K562 (cell line): ENCODE measurements around the gene TSPAN18. TPM values are rescaled to one million over a fixed set of nuclear protein-coding genes. Genes with fewer than 3 reads are reported as not detected.

Source experiments
- ATAC-seq: fragments of 200-7000 bp; cut with Tn5 transposase; 3 replicates; pipeline ENCODE4 v1.9.1; 2020; ENCODE audit warnings: moderate library complexity
- BruUV-seq: library from RNA; stranded (reverse); fragments of 400-500 nt; replicated peaks from 2 replicates; lab custom pipeline; 2021; lab: Mats Ljungman, UMichigan
- CTCF ChIA-PET: fragments of 300-600 bp; formaldehyde crosslinking; extraction: SDS; loops from one replicate; lab custom pipeline; 2021; ENCODE audit warnings: low intra/inter-chr PET ratio; lab: Yijun Ruan, JAX
- POLR2A ChIA-PET: fragments of 300-600, 350-650 bp; sonication (Branson Sonifier 250); formaldehyde crosslinking; extraction: SDS; loops from one replicate; lab custom pipeline; 2021; ENCODE audit warnings: antibody characterized with exemption, inconsistent platforms; lab: Yijun Ruan, JAX
- DNase-seq, 4 experiments: peaks; one replicate each; pipeline versions ENCODE4 v3.0.0 to v3.0.0-alpha.2; 2011 to 2018; ENCODE audit warnings: low spot score in 3 of 4, mixed read lengths in 3 of 4; ENCODE audit errors: extremely low read depth in 1 of 4
- FAIRE-seq: peaks from 2 replicates; lab custom pipeline; 2011; peaks lifted over from hg19 to GRCh38; lab: Jason Lieb, UNC
- H2AFZ ChIP-seq: 2 replicates; pipeline ENCODE4 v1.6.0; 2011; ENCODE audit warnings: low read depth, low read length, control low read depth, inconsistent platforms
- H3K27ac ChIP-seq: fragments of 200-600 bp; 3 replicates; pipeline ENCODE4 v1.8.0; 2011; ENCODE audit warnings: low read depth, mild to moderate bottlenecking, control low read depth, inconsistent platforms, low read length, moderate library complexity, mixed read lengths; ENCODE audit errors: extremely low read depth
- H3K27me3 ChIP-seq, 2 experiments: fragments of 300-600 bp in 1 of 2; 2 replicates in 1 of 2; 3 replicates in 1 of 2; pipeline versions ENCODE4 v1.6.0 to v1.8.0; 2011; ENCODE audit warnings: inconsistent platforms in 2 of 2, low read length in 2 of 2, mild to moderate bottlenecking in 1 of 2, mixed read lengths in 1 of 2, moderate library complexity in 1 of 2; ENCODE audit not compliant: control insufficient read depth in 2 of 2, insufficient read depth in 2 of 2
- H3K36me3 ChIP-seq: fragments of 300-600 bp; 3 replicates; pipeline ENCODE4 v1.8.0; 2011; ENCODE audit warnings: mild to moderate bottlenecking, low read length, inconsistent platforms; ENCODE audit not compliant: control insufficient read depth, insufficient read depth
- H3K4me1 ChIP-seq, 2 experiments: fragments of 200-600 bp in 1 of 2; replicated peaks in 1 of 2; 2 replicates in 1 of 2; 3 replicates in 1 of 2; pipeline versions ENCODE4 v1.5.1 to v1.8.0; 2011; ENCODE audit warnings: inconsistent platforms in 2 of 2, low read length in 2 of 2, mild to moderate bottlenecking in 1 of 2, mixed read lengths in 1 of 2, moderate library complexity in 1 of 2; ENCODE audit not compliant: control insufficient read depth in 2 of 2, insufficient read depth in 2 of 2
- H3K4me2 ChIP-seq: 2 replicates; pipeline ENCODE4 v1.6.1; 2011; ENCODE audit warnings: low read length, control low read depth, inconsistent platforms, mixed read lengths; ENCODE audit not compliant: insufficient read depth
- H3K4me3 ChIP-seq: fragments of 200-600 bp; sonication (generic), shearing (Covaris generic); 2 replicates; pipeline ENCODE4 v1.5.1; 2016; ENCODE audit warnings: control low read depth, inconsistent platforms
- H3K79me2 ChIP-seq: fragments of 200-600 bp; 3 replicates; pipeline ENCODE4 v1.8.0; 2011; ENCODE audit warnings: low read length, inconsistent platforms; ENCODE audit not compliant: control insufficient read depth, insufficient read depth
- H3K9ac ChIP-seq, 2 experiments: 2 replicates each; pipeline versions ENCODE4 v1.6.0 to v1.6.1; 2011; ENCODE audit warnings: low read depth in 2 of 2, low read length in 2 of 2, control low read depth in 1 of 2, inconsistent platforms in 1 of 2, mild to moderate bottlenecking in 1 of 2, mixed read lengths in 1 of 2; ENCODE audit not compliant: insufficient read depth in 1 of 2
- H3K9me1 ChIP-seq: one replicate; pipeline ENCODE4 v1.6.0; 2011; ENCODE audit warnings: inconsistent platforms, mild to moderate bottlenecking, low read length, moderate library complexity; ENCODE audit not compliant: control insufficient read depth, insufficient read depth
- H3K9me3 ChIP-seq: replicated peaks from 2 replicates; pipeline ENCODE4 v1.5.1; 2011; ENCODE audit warnings: low read depth, low read length, inconsistent platforms; ENCODE audit not compliant: control insufficient read depth, insufficient read depth
- H4K20me1 ChIP-seq: replicated peaks from 2 replicates; pipeline ENCODE4 v1.6.1; 2011; ENCODE audit warnings: low read length, inconsistent platforms, mixed read lengths; ENCODE audit not compliant: control insufficient read depth, insufficient read depth
- CXXC5 ChIP-seq: fragments of 250-450 bp; sonication (Bioruptor Pico); IDR thresholded peaks from 2 replicates; pipeline ENCODE4 v1.8.0; 2022; ENCODE audit warnings: inconsistent platforms, mild to moderate bottlenecking, moderate library complexity
- EHMT2 ChIP-seq: fragments of 450-650 bp; IDR thresholded peaks from 2 replicates; pipeline ENCODE4 v1.6.1; 2018; ENCODE audit warnings: antibody characterized with exemption
- ETV1 ChIP-seq: fragments of 450-650 bp; conservative IDR thresholded peaks from 2 replicates; pipeline ENCODE4 v1.6.1; 2016; ENCODE audit warnings: missing genetic modification characterization, control low read depth, low read depth, missing compliant biosample characterization
- HNRNPK ChIP-seq: fragments of 200-400 bp; formaldehyde crosslinking; IDR thresholded peaks from one replicate; pipeline ENCODE4 v1.6.1; 2018; ENCODE audit warnings: mild to moderate bottlenecking, low read depth, low read length; ENCODE audit not compliant: poor library complexity, severe bottlenecking
- HSF4 ChIP-seq: fragments of 250-450 bp; sonication (Bioruptor Pico); IDR thresholded peaks from 2 replicates; pipeline ENCODE4 v2.1.2; 2022; ENCODE audit warnings: mild to moderate bottlenecking, moderate library complexity, borderline replicate concordance
- NBN ChIP-seq: fragments of 450-650 bp; IDR thresholded peaks from 2 replicates; pipeline ENCODE4 v1.6.1; 2016; ENCODE audit warnings: low read depth, mild to moderate bottlenecking
- NCOA2 ChIP-seq, 2 experiments: fragments of 450-650 bp; IDR thresholded peaks; 2 replicates each; pipeline ENCODE4 v1.6.1; 2018; ENCODE audit warnings: mild to moderate bottlenecking in 2 of 2, moderate library complexity in 1 of 2; ENCODE audit not compliant: partially characterized antibody in 2 of 2
- PHF20 ChIP-seq: fragments of 450-650 bp; IDR thresholded peaks from 2 replicates; pipeline ENCODE4 v1.6.1; 2018; ENCODE audit not compliant: partially characterized antibody
- POLR2AphosphoS2 ChIP-seq: IDR thresholded peaks from 2 replicates; pipeline ENCODE4 v1.6.1; 2012; ENCODE audit warnings: low read length, improper control_type of control experiment
- POLR2H ChIP-seq: IDR thresholded peaks from 2 replicates; pipeline ENCODE4 v1.6.1; 2016; ENCODE audit warnings: missing genetic modification characterization, low read depth, mild to moderate bottlenecking, control low read depth, missing compliant biosample characterization, moderate library complexity
- SMARCB1 ChIP-seq: IDR thresholded peaks from 2 replicates; pipeline ENCODE4 v1.6.1; 2011; ENCODE audit warnings: improper control_type of control experiment, low read depth; ENCODE audit not compliant: insufficient read length
- SRSF1 ChIP-seq: fragments of 200-400 bp; formaldehyde crosslinking; IDR thresholded peaks from 2 replicates; pipeline ENCODE4 v1.6.1; 2017; ENCODE audit warnings: mild to moderate bottlenecking, low read depth, low read length, moderate library complexity
- TAF7 ChIP-seq: fragments of 450-650 bp; IDR thresholded peaks from 2 replicates; pipeline ENCODE4 v1.6.1; 2016; ENCODE audit warnings: missing genetic modification characterization, missing compliant biosample characterization
- ZNF143 ChIP-seq: sonication (generic); formaldehyde crosslinking; IDR thresholded peaks from 2 replicates; pipeline ENCODE4 v1.9.0; 2022; ENCODE audit warnings: mild to moderate bottlenecking, missing genetic modification reagents
- ZNF253 ChIP-seq: fragments of 250-450 bp; sonication (Bioruptor Pico); conservative IDR thresholded peaks from 2 replicates; pipeline ENCODE4 v1.6.1; 2021; ENCODE audit warnings: mild to moderate bottlenecking
- ZNF316 ChIP-seq: fragments of 450-650 bp; IDR thresholded peaks from 2 replicates; pipeline ENCODE4 v1.6.1; 2016
- WGBS: fragments of 100-300 bp; shearing (Covaris generic); methylation state at CpG from one replicate; pipeline ENCODE4 v1.1.6; 2016; ENCODE audit warnings: low coverage, mixed read lengths; ENCODE audit not compliant: insufficient coverage; ENCODE audit errors: missing lambda C conversion rate; 5-methylcytosine and 5-hydroxymethylcytosine counted together
- in situ Hi-C: fragments of 300-500 bp; cut with MboI; formaldehyde crosslinking; loops from 4 replicates; pipeline ENCODE4 v1.15.0; 2018; ENCODE audit warnings: inconsistent platforms, mixed read lengths
- intact Hi-C: fragments of 100-400 bp; cut with micrococcal nuclease; formaldehyde crosslinking; loops from 2 replicates; pipeline ENCODE4 v1.14.2; 2022
- polyA plus RNA-seq, 8 experiments: library from polyadenylated mRNA; depleted of rRNA in 4 of 8; stranded (reverse) in 5 of 8; unstranded in 3 of 8; fragments of >200 nt; fragmentation: Nextera tagmentation in 2 of 8; fragmentation: Illumina TruSeq in 1 of 8; extraction: Ambion mirVana in 2 of 8; extraction: Trizol in 1 of 8; gene quantifications; 2 replicates each; pipeline versions ENCODE4 v1.2.1 to v1.2.3, GENCODE V29; 2011 to 2014; ENCODE audit warnings: inconsistent platforms in 1 of 8, missing spikeins in 1 of 8
- total RNA-seq, 7 experiments: library from RNA; depleted of rRNA in 6 of 7; stranded (reverse); fragments of >200 nt in 6 of 7; fragmentation: Illumina TruSeq in 2 of 7; extraction: Trizol in 2 of 7; gene quantifications; 2 replicates each; pipeline versions ENCODE4 v1.2.1 to v1.2.3, GENCODE V29; 2011 to 2021; ENCODE audit warnings: low replicate concordance in 1 of 7
- TF ChIP-seq, protein P1 (sequence below): fragments of 450-650 bp; conservative IDR thresholded peaks from 2 replicates; pipeline ENCODE4 v1.6.1; 2016; ENCODE audit warnings: missing genetic modification characterization, low read depth, mild to moderate bottlenecking, missing compliant biosample characterization, moderate library complexity
- TF ChIP-seq, protein P2 (sequence below): fragments of 250-450 bp; sonication (Bioruptor Pico); IDR thresholded peaks from 2 replicates; pipeline ENCODE4 v1.5.0; 2021
- TF ChIP-seq, protein P3 (sequence below), 2 experiments: fragments of 450-650 bp; IDR thresholded peaks; 2 replicates each; pipeline ENCODE4 v1.6.1; 2018; ENCODE audit warnings: mild to moderate bottlenecking in 2 of 2, low read depth in 1 of 2; ENCODE audit not compliant: partially characterized antibody in 2 of 2

Gene TSPAN18
- total and polyA plus RNA-seq, 9 of the 15 experiments (the other 6 are each of a cell fraction or from before 2014, with no cell fraction given): 0.17 to 0.35 (median 0.22) TPM; not detected in 4

DNA sequence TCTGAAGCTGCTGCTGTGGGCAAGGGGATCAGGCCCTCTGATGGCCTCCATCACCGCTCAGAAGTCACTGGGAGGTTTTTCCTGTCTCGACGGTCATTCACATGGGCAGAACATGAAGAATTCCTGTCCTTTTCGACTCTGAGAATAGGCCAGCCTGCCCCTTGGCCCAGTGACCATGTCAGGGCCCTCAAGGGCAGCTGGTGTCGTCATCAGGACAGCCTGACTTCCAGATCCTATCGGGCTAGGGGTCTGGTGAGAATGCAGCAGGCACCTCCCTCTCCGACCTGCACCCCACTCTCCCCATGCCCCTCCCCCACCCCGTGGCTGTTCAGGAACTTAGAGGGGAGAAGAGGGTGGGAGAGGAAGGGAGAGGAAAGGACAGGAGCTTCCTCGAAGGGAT, 220.4 kb downstream of the TSPAN18 start:
- peaks cover 0 to 22% of the 10 kb centered on the region in 2 experiments; a peak in 2 of 5 replicates for H3K27me3 ChIP-seq
- no peak overlapping the region for H3K27ac ChIP-seq
- DNase-seq (no peak), FAIRE-seq (no peak), ATAC-seq (no peak)
- H3K36me3 ChIP-seq: no peaks in the 10 kb centered on the region
- H3K9me3 ChIP-seq: no peaks in the 10 kb centered on the region
- peaks cover 23% of the 10 kb centered on the region; the same call in 1 of the 2 replicates for H4K20me1 ChIP-seq
- no peaks in the 10 kb centered on the region for H3K79me2 ChIP-seq
- BruUV-seq: no TSS peak
- peaks cover 0 to 22% of the 10 kb centered on the region in 2 experiments; a peak in 3 of 5 replicates for H3K4me1 ChIP-seq
- POLR2A ChIA-PET: no interaction called here
- in situ Hi-C loops (no loop called here), intact Hi-C loops (no loop called here)
- no peak overlapping the region for H3K9ac ChIP-seq
- no peak overlapping the region for H2AFZ ChIP-seq
- H3K9me1 ChIP-seq: no peaks in the 10 kb centered on the region
- no peak overlapping the region for H3K4me2 ChIP-seq
- 3% methylated on average over 7 of the region's 9 CpGs for WGBS
- H3K4me3 ChIP-seq: no peak overlapping the region
- CTCF ChIA-PET: no interaction called here
- TF ChIP-seq NBN (no peak), HSF4 (CRISPR knock-in tag) (no peak), ZNF253 (CRISPR knock-in tag) (no peak), NCOA2 (IDR thresholded peaks at IDR 0.05; ENCODE audit: partially characterized antibody in 2 of 2) (no peak), POLR2H (tag) (no peak), SMARCB1 (no peak), PHF20 (no peak), TAF7 (tag) (no peak), ZNF316 (no peak), SRSF1 (no peak), ZNF143 (CRISPR knock-in tag) (no peak), HNRNPK (no peak), ETV1 (no peak), POLR2AphosphoS2 (no peak), CXXC5 (CRISPR knock-in tag) (no peak), EHMT2 (no peak)
- TF ChIP-seq, protein P1, sequence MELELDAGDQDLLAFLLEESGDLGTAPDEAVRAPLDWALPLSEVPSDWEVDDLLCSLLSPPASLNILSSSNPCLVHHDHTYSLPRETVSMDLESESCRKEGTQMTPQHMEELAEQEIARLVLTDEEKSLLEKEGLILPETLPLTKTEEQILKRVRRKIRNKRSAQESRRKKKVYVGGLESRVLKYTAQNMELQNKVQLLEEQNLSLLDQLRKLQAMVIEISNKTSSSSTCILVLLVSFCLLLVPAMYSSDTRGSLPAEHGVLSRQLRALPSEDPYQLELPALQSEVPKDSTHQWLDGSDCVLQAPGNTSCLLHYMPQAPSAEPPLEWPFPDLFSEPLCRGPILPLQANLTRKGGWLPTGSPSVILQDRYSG (tag): no peak
- TF ChIP-seq, protein P2, sequence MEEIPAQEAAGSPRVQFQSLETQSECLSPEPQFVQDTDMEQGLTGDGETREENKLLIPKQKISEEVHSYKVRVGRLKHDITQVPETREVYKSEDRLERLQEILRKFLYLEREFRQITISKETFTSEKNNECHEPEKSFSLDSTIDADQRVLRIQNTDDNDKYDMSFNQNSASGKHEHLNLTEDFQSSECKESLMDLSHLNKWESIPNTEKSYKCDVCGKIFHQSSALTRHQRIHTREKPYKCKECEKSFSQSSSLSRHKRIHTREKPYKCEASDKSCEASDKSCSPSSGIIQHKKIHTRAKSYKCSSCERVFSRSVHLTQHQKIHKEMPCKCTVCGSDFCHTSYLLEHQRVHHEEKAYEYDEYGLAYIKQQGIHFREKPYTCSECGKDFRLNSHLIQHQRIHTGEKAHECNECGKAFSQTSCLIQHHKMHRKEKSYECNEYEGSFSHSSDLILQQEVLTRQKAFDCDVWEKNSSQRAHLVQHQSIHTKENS (CRISPR knock-in tag): no peak
- TF ChIP-seq, protein P3, sequence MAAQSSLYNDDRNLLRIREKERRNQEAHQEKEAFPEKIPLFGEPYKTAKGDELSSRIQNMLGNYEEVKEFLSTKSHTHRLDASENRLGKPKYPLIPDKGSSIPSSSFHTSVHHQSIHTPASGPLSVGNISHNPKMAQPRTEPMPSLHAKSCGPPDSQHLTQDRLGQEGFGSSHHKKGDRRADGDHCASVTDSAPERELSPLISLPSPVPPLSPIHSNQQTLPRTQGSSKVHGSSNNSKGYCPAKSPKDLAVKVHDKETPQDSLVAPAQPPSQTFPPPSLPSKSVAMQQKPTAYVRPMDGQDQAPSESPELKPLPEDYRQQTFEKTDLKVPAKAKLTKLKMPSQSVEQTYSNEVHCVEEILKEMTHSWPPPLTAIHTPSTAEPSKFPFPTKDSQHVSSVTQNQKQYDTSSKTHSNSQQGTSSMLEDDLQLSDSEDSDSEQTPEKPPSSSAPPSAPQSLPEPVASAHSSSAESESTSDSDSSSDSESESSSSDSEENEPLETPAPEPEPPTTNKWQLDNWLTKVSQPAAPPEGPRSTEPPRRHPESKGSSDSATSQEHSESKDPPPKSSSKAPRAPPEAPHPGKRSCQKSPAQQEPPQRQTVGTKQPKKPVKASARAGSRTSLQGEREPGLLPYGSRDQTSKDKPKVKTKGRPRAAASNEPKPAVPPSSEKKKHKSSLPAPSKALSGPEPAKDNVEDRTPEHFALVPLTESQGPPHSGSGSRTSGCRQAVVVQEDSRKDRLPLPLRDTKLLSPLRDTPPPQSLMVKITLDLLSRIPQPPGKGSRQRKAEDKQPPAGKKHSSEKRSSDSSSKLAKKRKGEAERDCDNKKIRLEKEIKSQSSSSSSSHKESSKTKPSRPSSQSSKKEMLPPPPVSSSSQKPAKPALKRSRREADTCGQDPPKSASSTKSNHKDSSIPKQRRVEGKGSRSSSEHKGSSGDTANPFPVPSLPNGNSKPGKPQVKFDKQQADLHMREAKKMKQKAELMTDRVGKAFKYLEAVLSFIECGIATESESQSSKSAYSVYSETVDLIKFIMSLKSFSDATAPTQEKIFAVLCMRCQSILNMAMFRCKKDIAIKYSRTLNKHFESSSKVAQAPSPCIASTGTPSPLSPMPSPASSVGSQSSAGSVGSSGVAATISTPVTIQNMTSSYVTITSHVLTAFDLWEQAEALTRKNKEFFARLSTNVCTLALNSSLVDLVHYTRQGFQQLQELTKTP (IDR thresholded peaks at IDR 0.05; ENCODE audit: low read depth in 1 of 2, partially characterized antibody in 2 of 2): no peak
